Measurements from ENCODE around the gene ELP2. TPM values are rescaled to one million over a fixed set of nuclear protein-coding genes. Genes with fewer than 3 reads are reported as not detected.

The ELP2 gene
- total RNA-seq, 1 experiment from 2014 or later, result 137 TPM

DNA sequence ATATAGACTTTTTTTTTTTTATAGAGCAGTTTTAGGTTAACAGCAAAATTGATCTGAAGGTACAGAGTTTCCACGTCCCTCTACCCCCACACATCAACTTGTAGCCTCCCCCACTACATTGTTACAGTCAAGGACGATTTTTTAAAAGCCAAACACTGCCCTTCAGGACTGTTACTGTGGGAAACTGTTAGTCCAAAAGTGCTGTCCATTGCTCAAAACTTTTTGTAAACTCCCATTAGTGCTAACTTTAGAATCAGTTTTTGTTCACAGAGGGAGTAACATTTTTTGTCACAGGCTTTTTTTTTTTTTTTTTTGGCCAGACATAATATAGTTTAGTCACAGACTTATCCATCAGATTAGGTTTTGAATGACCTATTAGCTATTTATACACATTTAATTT lies 24.1 kb downstream of the ELP2 start:
- Histone ChIP-seq H2BK5ac (ENCODE audit: insufficient read length, low read length) (no peak overlapping the region), H3K79me1 (ENCODE audit: insufficient read depth, low read depth, low read length, poor library complexity, severe bottlenecking) (no peaks in the 10 kb centered on the region), H3K14ac (ENCODE audit: insufficient read depth, low read length) (no peak overlapping the region), H3T11ph (ENCODE audit: low read length) (no peak overlapping the region), H2BK120ac (ENCODE audit: low read depth, low read length, poor library complexity, severe bottlenecking) (no peak overlapping the region), H3K4me1 (ENCODE audit: insufficient read depth, low read length) (no peaks in the 10 kb centered on the region), H3K9ac (ENCODE audit: extremely low read depth, insufficient read length, low read length) (no peak overlapping the region), H4K8ac (replicated peaks; ENCODE audit: insufficient read length, low read depth, low read length) (no peak overlapping the region), H3K23ac (ENCODE audit: insufficient read length, low read depth, low read length) (no peak overlapping the region), H3K27ac (ENCODE audit: insufficient read length, low read depth, low read length) (no peak overlapping the region), H2BK20ac (ENCODE audit: low read depth, low read length, poor library complexity, severe bottlenecking) (no peak overlapping the region), H3K4ac (ENCODE audit: low read depth, low read length) (no peak overlapping the region), H3K56ac (ENCODE audit: insufficient read length, low read depth, low read length) (no peak overlapping the region), H3K79me2 (ENCODE audit: insufficient read depth, low read length) (no peaks in the 10 kb centered on the region), H2BK12ac (ENCODE audit: insufficient read length, low read depth, low read length) (no peak overlapping the region), H4K20me1 (ENCODE audit: control insufficient read depth, insufficient read depth, insufficient read length) (no peaks in the 10 kb centered on the region), H3K23me2 (ENCODE audit: insufficient read length, low read depth, low read length, poor library complexity, severe bottlenecking) (no peaks in the 10 kb centered on the region), H3K9me3 (ENCODE audit: control insufficient read depth, low read depth, low read length) (no peaks in the 10 kb centered on the region), H2AK5ac (ENCODE audit: insufficient read length, low read length) (no peak overlapping the region), H2BK15ac (ENCODE audit: low read depth, low read length) (no peak overlapping the region), H4K91ac (ENCODE audit: insufficient read length, low read depth, low read length) (no peak overlapping the region), H3K18ac (ENCODE audit: insufficient read length, low read depth, low read length) (no peak overlapping the region), H3K27me3 (ENCODE audit: insufficient read depth, low read length) (no peaks in the 10 kb centered on the region), H2AFZ (ENCODE audit: low read length) (no peak overlapping the region), H3K4me2 (ENCODE audit: insufficient read depth, insufficient read length, low read length) (no peak overlapping the region), H4K5ac (ENCODE audit: insufficient read length, low read depth, low read length) (no peak overlapping the region)
- no peak for DNase-seq
- TF ChIP-seq, protein P1, sequence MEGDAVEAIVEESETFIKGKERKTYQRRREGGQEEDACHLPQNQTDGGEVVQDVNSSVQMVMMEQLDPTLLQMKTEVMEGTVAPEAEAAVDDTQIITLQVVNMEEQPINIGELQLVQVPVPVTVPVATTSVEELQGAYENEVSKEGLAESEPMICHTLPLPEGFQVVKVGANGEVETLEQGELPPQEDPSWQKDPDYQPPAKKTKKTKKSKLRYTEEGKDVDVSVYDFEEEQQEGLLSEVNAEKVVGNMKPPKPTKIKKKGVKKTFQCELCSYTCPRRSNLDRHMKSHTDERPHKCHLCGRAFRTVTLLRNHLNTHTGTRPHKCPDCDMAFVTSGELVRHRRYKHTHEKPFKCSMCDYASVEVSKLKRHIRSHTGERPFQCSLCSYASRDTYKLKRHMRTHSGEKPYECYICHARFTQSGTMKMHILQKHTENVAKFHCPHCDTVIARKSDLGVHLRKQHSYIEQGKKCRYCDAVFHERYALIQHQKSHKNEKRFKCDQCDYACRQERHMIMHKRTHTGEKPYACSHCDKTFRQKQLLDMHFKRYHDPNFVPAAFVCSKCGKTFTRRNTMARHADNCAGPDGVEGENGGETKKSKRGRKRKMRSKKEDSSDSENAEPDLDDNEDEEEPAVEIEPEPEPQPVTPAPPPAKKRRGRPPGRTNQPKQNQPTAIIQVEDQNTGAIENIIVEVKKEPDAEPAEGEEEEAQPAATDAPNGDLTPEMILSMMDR (conservative IDR thresholded peaks at IDR 0.05), result no peak
- Mint-ChIP-seq H3K9me3 (no peaks in the 10 kb centered on the region), H3K4me3 (no peak overlapping the region), H3K27ac (no peak overlapping the region), H3K4me1 (no peaks in the 10 kb centered on the region), H3K27me3 (ENCODE audit: low read depth) (no peaks in the 10 kb centered on the region), H3K36me3 (ENCODE audit: insufficient read depth in 1 of 3, low read depth in 3 of 3) (peaks cover 45 to 88% (median 85%) of the 10 kb centered on the region in 3 experiments; a peak in 6 of 7 replicates)
- no CpG with 5 or more reads among the region's 2 CpGs for WGBS (ENCODE audit: extremely low coverage, insufficient read length, low lambda C conversion rate)
